Fibroblast of skin of right biceps (primary cell): ENCODE data around the gene RIN1.
"Not testable (repeated sequence)": the region's sequence is repeated elsewhere in the genome, so short reads cannot be mapped to it uniquely, and the experiment has no call there.

Experiments
- DNase-seq: peaks from one replicate; pipeline ENCODE4 v3.0.0-alpha.2; 2013

RIN1 gene

GRCh38 chr11:66336234-66337102 lies at the start of gene RIN1:
Gene RIN1, minus strand, starts transcription at chr11:66336434. Its CDS starts 32 bp downstream, at chr11:66336402.
- DNase-seq = peak; percentile 89

GRCh38 chr11:66384316-66384715 lies 48.1 kb upstream of the RIN1 start:
- not testable (repeated sequence) for DNase-seq

GRCh38 chr11:66380264-66380663 lies 44.0 kb upstream of the RIN1 start:
- DNase-seq = not testable (repeated sequence)

- DNase-seq = not testable (repeated sequence)
Observed at GRCh38 chr11:66373690-66374287, 37.6 kb upstream of the RIN1 start.

- no peak for DNase-seq
Observed at GRCh38 chr11:66373265-66373664, 37.0 kb upstream of the RIN1 start.

- DNase-seq = no peak
Observed at GRCh38 chr11:66371627-66372415, 35.6 kb upstream of the RIN1 start, which contains the start of gene SLC29A2. Gene SLC29A2, minus strand, starts transcription at chr11:66371760. Its CDS starts 169 bp downstream, at chr11:66371591.

- DNase-seq = no peak
Observed at GRCh38 chr11:66369073-66369894, 33.0 kb upstream of the RIN1 start.

- DNase-seq = no peak
Observed at GRCh38 chr11:66368484-66368883, 32.2 kb upstream of the RIN1 start.

- DNase-seq = no peak
Observed at GRCh38 chr11:66367561-66368312, 31.5 kb upstream of the RIN1 start.

- no peak for DNase-seq
Observed at GRCh38 chr11:66366844-66367477, 30.7 kb upstream of the RIN1 start.

GRCh38 chr11:66365711-66366619 lies 29.7 kb upstream of the RIN1 start:
- DNase-seq = no peak

GRCh38 chr11:66365166-66365565 lies 28.9 kb upstream of the RIN1 start:
- no peak for DNase-seq

- DNase-seq = no peak
Observed at GRCh38 chr11:66363805-66364535, 27.7 kb upstream of the RIN1 start.

- no peak for DNase-seq
Observed at GRCh38 chr11:66363187-66363601, 27.0 kb upstream of the RIN1 start.

- no peak for DNase-seq
Observed at GRCh38 chr11:66362481-66363147, 26.4 kb upstream of the RIN1 start.

- DNase-seq = no peak
Observed at GRCh38 chr11:66361502-66361941, 25.3 kb upstream of the RIN1 start.

- no peak for DNase-seq
Observed at GRCh38 chr11:66360406-66361073, 24.3 kb upstream of the RIN1 start.

- no peak for DNase-seq
Observed at GRCh38 chr11:66359662-66360087, 23.4 kb upstream of the RIN1 start.
